K562 (cell line): ENCODE results near the gene DPM2. TPM values are rescaled to one million over a fixed set of nuclear protein-coding genes. Genes with fewer than 3 reads are reported as not detected.

Experiments
- AFF1 ChIP-seq, 2 experiments: fragments of 450-650 bp; IDR thresholded peaks; 2 replicates each; pipeline ENCODE4 v1.6.1; 2018; ENCODE audit warnings: mild to moderate bottlenecking in 2 of 2, low read depth in 1 of 2; ENCODE audit not compliant: partially characterized antibody in 2 of 2
- C11orf30 ChIP-seq: fragments of 450-650 bp; IDR thresholded peaks from 2 replicates; pipeline ENCODE4 v1.6.1; 2016; ENCODE audit warnings: low read depth, mild to moderate bottlenecking
- NFIC ChIP-seq: fragments of 450-650 bp; IDR thresholded peaks from 2 replicates; pipeline ENCODE4 v1.6.1; 2017; ENCODE audit warnings: mild to moderate bottlenecking, inconsistent platforms
- RREB1 ChIP-seq: fragments of 250-450 bp; sonication (Bioruptor Pico); IDR thresholded peaks from 2 replicates; pipeline ENCODE4 v1.4.0; 2020
- UBTF ChIP-seq, 2 experiments: IDR thresholded peaks; 2 replicates each; pipeline ENCODE4 v1.6.1; 2012; ENCODE audit warnings: improper control_type of control experiment in 2 of 2, low read depth in 2 of 2, low read length in 2 of 2, borderline replicate concordance in 1 of 2
- ZMIZ1 ChIP-seq, 2 experiments: fragments of 150-350 bp in 1 of 2; IDR thresholded peaks; 2 replicates each; pipeline ENCODE4 v1.6.1; 2012 to 2016; ENCODE audit warnings: low read depth in 2 of 2, low read length in 2 of 2, mild to moderate bottlenecking in 1 of 2, moderate library complexity in 1 of 2
- polyA plus RNA-seq, 8 experiments: library from polyadenylated mRNA; depleted of rRNA in 4 of 8; stranded (reverse) in 5 of 8; unstranded in 3 of 8; fragments of >200 nt; fragmentation: Nextera tagmentation in 2 of 8; fragmentation: Illumina TruSeq in 1 of 8; extraction: Ambion mirVana in 2 of 8; extraction: Trizol in 1 of 8; gene quantifications; 2 replicates each; pipeline versions ENCODE4 v1.2.1 to v1.2.3, GENCODE V29; 2011 to 2014; ENCODE audit warnings: inconsistent platforms in 1 of 8, missing spikeins in 1 of 8
- total RNA-seq, 7 experiments: library from RNA; depleted of rRNA in 6 of 7; stranded (reverse); fragments of >200 nt in 6 of 7; fragmentation: Illumina TruSeq in 2 of 7; extraction: Trizol in 2 of 7; gene quantifications; 2 replicates each; pipeline versions ENCODE4 v1.2.1 to v1.2.3, GENCODE V29; 2011 to 2021; ENCODE audit warnings: low replicate concordance in 1 of 7

Gene DPM2
- total and polyA plus RNA-seq, 9 of the 15 experiments (the other 6 are each of a cell fraction or from before 2014, with no cell fraction given) = 43.5 to 126 (median 71.1) TPM

- TF ChIP-seq UBTF (IDR thresholded peaks at IDR 0.05; ENCODE audit: borderline replicate concordance in 1 of 2, low read depth in 2 of 2, low read length in 2 of 2) (peak in 1 of 2 experiments; percentile 70; a peak in 1 of 4 replicates), AFF1 (IDR thresholded peaks at IDR 0.05; ENCODE audit: low read depth in 1 of 2, partially characterized antibody in 2 of 2) (no peak), C11orf30 (no peak), ZMIZ1 (IDR thresholded peaks at IDR 0.05; ENCODE audit: low read depth in 2 of 2, low read length in 2 of 2) (no peak), NFIC (no peak), RREB1 (CRISPR knock-in tag) (no peak)
These were observed 40.4 kb upstream of the DPM2 start (continued) for GRCh38 chr9:127977884-127978647.
